ENCODE results near the gene MARCHF3.

Gene MARCHF3

DNA sequence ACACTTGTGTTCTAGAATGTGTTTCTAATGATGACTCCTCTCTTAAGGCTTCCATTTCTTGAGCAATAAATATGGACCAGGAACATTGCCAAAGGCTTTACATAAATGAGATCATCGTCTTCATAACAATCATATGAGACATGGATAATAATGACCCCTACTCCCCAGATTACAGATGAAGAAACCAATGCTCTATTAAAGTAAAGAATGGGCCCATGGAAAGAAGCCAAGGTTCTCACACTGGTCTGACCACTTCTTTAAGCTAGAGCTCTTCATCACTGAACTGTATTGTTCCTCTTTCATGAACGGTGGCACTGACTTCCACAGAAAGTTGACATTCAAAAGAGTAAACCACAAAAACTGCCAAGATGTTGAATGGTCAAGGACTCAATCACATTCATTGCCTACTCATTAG, 65.3 kb downstream of the MARCHF3 start:
- no peak overlapping the region for H3K4me3 ChIP-seq (ENCODE audit: low read length)
- DNase-seq (ENCODE audit: low read depth) = peak; percentile 93
- TF ChIP-seq, protein P1, sequence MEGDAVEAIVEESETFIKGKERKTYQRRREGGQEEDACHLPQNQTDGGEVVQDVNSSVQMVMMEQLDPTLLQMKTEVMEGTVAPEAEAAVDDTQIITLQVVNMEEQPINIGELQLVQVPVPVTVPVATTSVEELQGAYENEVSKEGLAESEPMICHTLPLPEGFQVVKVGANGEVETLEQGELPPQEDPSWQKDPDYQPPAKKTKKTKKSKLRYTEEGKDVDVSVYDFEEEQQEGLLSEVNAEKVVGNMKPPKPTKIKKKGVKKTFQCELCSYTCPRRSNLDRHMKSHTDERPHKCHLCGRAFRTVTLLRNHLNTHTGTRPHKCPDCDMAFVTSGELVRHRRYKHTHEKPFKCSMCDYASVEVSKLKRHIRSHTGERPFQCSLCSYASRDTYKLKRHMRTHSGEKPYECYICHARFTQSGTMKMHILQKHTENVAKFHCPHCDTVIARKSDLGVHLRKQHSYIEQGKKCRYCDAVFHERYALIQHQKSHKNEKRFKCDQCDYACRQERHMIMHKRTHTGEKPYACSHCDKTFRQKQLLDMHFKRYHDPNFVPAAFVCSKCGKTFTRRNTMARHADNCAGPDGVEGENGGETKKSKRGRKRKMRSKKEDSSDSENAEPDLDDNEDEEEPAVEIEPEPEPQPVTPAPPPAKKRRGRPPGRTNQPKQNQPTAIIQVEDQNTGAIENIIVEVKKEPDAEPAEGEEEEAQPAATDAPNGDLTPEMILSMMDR (IDR thresholded peaks at IDR 0.05; ENCODE audit: insufficient read depth, low read depth, low read length, missing control alignments) = no peak

DNA sequence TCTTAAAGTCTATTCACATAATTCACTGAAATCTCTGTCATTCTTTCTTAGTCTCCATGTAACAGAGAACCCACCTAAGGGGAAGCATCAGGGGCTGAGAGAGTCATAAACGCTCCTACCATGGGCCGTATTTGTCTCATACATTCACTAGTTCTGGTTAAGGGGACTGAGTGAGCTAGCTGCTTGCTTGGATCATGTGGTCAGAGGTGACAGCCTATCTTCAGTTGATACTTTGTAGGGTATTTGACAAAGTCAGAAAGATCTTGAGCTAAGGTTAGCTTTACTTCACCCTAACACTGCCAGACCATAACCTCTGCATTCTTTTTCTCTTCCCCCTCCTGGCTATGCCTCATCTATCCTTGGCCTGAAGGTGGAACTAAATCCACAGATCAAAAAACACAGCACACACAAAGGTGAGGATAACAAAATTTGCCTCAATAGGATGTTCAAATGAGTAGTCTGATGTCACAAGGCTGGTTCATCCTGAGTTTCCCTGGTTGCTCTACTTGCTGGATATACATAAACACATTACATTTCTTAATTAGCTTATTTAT, 66.5 kb downstream of the MARCHF3 start:
- no peak overlapping the region for H3K4me3 ChIP-seq (ENCODE audit: low read length)
- no peak for DNase-seq (ENCODE audit: low read depth)
- TF ChIP-seq, protein P1 (IDR thresholded peaks at IDR 0.05; ENCODE audit: insufficient read depth, low read depth, low read length, missing control alignments) = no peak

DNA sequence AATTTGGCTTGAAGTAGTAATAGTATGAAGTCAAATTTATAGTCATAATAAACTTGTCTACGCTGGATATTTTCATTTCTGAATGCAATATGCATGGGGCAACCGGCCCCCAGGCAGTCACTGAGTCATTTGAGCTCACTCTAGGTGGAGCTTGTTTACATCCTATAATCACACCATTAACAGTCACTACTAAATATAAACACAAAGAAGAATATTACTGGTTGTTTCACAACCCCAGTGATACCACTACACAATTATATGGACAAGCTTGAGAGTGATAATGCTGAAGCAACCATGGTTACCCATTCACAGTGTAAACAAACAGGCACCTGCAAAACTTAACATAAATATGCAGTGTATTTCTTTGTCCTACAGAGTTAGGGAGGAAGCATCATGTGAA, 68.7 kb downstream of the MARCHF3 start:
- DNase-seq (ENCODE audit: low read depth) = peak; percentile 96
- TF ChIP-seq, protein P1 (IDR thresholded peaks at IDR 0.05; ENCODE audit: insufficient read depth, low read depth, low read length, missing control alignments) = no peak

DNA sequence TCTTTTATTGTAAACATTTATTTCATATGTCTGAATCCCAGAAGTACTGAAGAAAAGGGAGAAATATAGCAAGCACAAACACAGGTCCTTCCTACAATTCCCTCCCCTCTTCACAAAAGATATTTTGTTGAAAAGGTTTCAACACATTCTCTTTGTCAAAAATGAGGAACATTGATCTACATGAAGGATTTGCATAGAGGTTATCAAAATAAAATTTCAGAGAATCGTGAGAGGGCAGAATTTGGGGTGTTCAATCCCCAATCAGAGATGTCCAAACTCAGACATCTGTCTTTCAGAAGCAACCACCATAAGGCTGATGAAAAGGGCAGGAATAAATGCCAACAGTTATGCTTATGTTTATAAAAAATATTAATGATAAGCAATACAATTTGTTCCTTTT, 69.2 kb downstream of the MARCHF3 start:
- DNase-seq (ENCODE audit: low read depth) = no peak
- TF ChIP-seq, protein P1 (IDR thresholded peaks at IDR 0.05; ENCODE audit: insufficient read depth, low read depth, low read length, missing control alignments) = no peak

More for the DNA sequence above, 68.7 kb downstream of the MARCHF3 start:
- no peak overlapping the region for H3K4me3 ChIP-seq (ENCODE audit: low read length)

DNA sequence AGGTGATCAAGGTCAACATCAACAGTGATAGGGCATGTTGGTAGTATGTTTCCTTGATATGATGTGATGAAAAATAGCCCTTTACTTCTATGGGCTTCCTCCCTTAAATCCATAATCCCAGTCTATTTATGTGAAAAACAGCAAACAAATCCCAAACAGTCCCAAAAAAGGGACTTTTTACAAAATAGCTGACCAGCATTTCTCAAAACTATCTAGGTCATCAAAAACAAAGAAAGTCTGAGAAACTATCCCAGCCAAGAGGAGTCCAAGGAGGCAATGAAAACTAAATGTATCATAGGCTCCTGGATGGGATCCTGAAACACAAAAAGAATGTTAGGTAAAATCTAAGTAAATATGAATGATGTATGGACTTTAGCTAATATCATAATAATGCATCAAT, 71.2 kb downstream of the MARCHF3 start:
- H3K4me3 ChIP-seq (ENCODE audit: low read length) = no peak overlapping the region
- TF ChIP-seq, protein P1 (IDR thresholded peaks at IDR 0.05; ENCODE audit: insufficient read depth, low read depth, low read length, missing control alignments) = no peak
- DNase-seq (ENCODE audit: low read depth) = no peak

More for the DNA sequence above, 69.2 kb downstream of the MARCHF3 start:
- no peak overlapping the region for H3K4me3 ChIP-seq (ENCODE audit: low read length)

DNA sequence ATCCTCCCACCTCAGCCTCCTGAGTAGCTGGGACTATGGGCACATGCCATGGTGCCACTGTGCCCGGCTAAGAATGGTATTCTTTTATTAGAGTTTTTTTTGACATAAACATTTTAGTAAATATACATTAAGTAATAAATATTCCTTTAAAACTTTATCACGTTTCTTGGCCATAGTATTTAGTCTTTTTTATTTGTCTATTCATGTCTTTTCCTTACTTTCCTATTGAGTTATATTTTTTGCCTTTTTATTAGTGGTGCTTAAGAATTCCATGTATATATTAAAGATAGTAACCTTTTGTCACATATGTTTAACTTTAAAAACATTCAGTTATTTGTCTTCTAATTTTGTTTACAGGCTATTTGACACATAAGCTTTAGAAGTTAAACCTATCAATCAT, 73.4 kb downstream of the MARCHF3 start:
- DNase-seq (ENCODE audit: low read depth) = no peak

More for the DNA sequence above, 73.4 kb downstream of the MARCHF3 start:
- TF ChIP-seq, protein P1 (IDR thresholded peaks at IDR 0.05; ENCODE audit: insufficient read depth, low read depth, low read length, missing control alignments) = no peak
- H3K4me3 ChIP-seq (ENCODE audit: low read length) = no peak overlapping the region
